ENCODE measurements around the gene CPLX4.

The CPLX4 gene
- total RNA-seq, result 0 to 0.09 (median 0) reads per million in 4 experiments

DNA sequence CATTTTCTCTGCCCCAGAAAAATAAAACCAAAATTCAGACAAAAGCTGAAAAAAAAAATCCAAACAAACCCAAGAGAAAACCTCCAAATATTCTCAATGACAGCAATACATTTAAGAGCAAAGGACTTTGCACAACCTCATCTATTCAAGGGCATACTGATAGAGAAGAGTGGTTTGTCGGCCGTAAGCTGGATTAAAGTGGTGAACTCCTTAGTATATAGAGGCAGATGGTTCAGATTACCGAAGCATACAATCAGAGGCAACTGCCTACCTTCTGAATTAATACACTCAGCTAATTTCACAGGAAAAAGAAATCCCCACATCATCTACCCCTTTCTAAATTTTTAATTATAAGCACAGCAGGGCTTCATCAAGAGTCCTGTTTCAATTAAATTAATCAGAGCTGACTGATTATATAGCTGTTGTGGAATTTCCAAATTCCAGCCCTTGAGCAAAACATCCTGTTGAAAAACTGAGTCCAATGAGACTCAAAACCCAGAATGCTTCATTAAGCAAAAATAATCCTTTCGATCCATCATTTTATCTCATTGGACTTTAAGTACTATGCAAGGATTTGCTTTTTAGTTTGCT, at the start of gene CPLX4:
TSS of gene CPLX4 (minus strand) at position 190 of the 591 bp plus-strand sequence. CDS start at position 3, 187 bp downstream.
- DNase-seq, result no peak

GRCh38 chr18:59360381-59360780, 41.9 kb upstream of the CPLX4 start:
- no peak for DNase-seq

DNA sequence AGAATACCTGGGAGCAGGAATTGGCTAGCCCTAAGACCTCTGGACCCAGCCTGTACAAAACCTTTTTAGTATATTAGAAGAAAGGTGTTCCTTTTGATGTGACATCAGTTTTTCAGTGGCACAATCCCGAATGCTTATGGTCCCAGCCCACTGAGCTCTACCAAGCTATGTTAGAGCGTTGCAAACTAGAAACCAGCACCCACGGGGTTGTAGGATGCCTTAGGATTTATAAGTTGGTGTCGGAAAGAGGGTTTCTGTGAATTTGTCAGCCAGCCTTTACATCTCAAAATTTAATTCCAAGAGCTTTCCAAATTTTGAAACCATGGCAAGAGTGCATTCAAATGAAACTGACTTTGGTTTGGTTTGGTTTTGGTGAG, 41.1 kb upstream of the CPLX4 start:
- no peak for DNase-seq

DNA sequence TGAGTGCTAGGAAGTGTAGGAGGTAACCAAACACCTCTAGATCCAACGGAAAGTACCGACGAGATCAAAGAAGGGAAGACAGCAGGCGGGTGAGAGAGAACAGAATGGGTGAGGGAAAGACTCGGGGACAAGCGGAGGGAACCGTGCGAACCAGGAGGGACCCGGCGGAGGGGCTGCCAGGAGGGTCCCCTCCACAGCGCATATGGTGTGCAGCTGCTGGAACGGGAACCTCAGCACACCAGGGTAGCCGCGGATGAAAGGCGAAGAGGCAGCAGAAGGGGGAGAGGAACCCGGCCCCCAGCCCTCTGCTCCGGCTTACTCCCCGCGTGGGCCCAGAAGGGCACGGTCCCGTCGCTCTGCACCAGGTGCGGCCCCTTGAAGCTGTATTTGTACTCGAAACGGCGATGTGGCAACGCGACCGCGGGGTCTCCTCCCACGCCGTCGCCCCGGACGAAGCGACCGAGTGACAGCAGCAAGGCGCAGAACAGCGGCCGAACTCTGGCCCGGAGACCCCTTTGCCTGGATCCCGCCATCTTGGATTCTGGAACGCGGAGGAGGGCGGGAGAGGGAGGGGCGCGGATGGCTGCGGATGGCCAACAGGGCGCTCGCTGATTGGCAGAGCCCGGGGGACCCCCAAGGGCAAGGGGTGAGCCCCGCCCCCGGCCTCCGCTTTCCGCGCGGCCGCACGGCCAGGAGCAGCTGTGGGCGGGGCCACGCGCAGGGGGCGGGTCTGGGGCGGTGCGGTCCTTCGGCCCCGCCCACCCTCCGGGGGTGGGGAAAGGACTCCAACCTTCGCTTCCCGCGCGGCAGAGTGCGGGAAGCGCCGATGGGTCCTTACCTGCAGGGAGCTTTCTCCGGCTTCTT, 40.5 kb upstream of the CPLX4 start, which contains the start of gene LMAN1:
TSS of gene LMAN1 (minus strand) at position 554 of the 864 bp plus-strand sequence. CDS start at position 533, 21 bp downstream.
- DNase-seq, result peak; percentile 90

DNA sequence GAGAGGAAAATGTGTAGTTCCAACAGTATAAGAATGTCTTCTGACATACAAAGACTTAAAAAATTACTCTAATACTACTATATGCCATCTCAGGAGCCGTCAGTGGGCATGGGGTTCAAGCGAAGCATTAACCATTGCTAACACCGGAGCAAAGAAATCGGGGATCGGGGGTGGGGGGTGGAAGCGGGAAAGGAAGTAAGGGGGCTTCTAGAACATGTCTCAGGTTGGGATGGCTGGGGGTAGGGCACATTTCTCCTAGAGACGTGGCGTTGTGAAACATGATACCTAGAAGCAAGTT, 39.9 kb upstream of the CPLX4 start:
- no peak for DNase-seq

DNA sequence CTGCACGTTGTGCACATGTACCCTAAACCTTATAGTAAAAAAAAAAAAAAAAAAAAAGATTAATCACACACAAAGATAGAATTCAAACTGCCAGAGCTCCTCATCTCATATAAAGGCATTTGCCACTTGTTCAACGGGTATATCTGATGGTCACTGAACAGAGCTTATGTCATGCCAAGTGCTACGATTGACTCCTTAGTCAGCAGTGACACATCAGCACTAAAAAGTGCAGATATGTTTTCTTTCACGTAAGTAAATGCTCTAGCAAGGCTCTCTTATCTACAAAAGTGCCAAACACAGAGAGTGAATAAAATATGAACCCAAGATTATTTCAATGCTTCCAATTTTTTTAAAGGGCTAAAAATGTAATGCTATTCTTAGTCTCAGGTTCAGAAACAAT, 39.5 kb upstream of the CPLX4 start:
- DNase-seq, result no peak

- no peak for DNase-seq
Measured at GRCh38 chr18:59354731-59355130, 36.3 kb upstream of the CPLX4 start.

DNA sequence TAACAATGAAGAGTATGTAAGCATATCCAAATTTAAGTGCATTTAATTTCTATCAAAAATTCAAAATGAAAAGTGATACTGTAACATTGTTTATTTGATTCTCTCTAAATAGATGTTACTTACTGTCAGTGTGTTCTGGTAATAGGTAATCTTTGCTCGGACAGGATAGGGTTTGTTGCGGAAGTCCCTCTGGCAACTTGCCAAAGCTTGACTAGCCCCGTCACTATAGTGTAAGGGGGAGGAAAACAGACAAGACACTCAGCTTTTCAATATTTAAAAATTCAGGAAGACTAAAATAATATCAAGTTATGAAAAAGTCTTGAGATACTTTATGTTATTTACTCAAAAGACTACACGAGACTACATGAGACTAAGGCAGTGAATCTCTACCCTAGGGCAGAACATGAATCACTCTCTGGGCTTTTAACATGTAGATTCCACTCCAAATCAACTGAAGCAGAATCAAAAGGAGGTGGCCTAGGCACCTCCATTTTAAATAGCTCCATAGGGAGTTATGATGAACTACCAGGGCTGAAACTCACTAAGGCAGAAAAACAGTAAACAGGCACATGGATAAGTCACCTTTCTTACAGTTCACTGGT, 34.7 kb upstream of the CPLX4 start:
- DNase-seq, result no peak

GRCh38 chr18:59352250-59352855, 33.9 kb upstream of the CPLX4 start:
- DNase-seq, result no peak

DNA sequence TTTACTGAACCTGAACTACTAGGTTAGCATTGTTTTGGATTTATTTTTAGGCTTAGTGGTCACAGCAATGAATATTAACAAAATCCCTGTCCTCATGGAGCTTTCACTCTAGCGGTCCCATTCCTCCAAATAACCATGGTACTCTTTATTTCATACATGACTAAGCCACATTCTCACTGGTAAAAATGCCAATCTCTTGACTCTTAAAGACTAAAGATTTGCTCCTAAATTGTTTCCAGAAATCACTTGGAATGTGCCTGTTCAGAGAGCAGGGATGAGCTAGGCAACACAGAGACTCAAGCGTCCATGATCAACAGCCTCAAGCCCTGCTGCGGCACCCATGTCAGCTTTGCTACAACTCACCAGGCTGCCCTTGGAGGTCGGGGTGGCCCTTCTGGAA, 27.1 kb upstream of the CPLX4 start:
- DNase-seq, result no peak

DNA sequence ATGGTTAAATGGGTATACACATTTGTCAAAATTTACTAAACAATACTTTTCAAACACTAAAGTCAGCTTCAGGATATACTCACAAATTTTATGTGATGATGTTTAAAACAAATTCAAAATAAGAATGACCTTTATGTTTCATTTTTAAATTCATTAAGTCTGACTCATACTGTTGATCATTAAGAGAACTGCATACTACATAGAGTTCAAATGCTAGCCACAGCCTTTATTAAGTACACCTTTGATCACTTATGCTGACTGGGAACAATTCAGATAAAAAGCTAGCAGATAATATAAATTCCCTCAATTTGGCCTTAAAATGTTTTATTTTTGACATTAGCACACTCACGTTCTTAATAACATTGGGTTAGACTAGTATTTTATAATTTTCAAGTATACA, 26.5 kb upstream of the CPLX4 start:
- DNase-seq, result no peak

- no peak for DNase-seq
Measured at GRCh38 chr18:59343926-59344325, 25.5 kb upstream of the CPLX4 start.

GRCh38 chr18:59340817-59341216, 22.4 kb upstream of the CPLX4 start:
- no peak for DNase-seq

DNA sequence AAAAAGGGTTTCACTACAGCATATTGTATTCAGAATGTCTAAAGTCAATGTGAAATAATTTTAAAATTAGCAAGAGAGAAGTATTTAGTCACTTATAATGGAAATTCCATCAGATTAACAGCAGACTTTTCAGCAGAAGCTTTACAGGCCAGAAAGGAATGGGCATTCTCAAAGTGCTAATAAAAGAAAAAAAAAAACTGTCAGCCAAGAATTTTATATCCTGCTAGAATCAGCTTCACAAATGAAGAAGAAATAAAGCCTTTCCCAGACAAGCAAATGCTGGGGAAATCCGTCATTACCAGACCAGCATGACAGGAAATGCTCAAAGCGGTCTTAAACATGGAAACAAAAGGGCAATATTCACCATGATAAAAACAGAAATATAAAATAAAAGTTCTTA, 21.9 kb upstream of the CPLX4 start:
- no peak for DNase-seq

DNA sequence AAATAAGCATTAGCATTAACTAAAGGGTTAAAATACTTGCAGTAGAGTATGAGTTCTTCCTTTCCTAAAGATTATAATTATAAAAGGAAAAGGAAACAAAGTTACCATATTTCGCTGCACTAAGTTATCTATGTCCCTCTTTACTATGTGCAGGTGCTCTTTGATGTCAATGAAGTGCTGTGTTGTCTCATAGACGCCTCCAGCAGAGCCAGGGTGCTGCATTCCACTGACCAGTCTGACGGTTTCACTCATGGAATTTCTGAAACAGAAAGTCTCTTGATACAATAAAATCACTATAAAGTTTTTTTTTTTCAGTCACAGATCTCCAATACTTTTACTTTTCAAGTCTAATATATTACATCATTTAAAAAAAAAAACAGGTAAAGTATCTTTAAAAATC, 14.5 kb upstream of the CPLX4 start:
- no peak for DNase-seq

- no peak for DNase-seq
Measured at GRCh38 chr18:59328683-59329082, 10.2 kb upstream of the CPLX4 start.

- no peak for DNase-seq
Measured at GRCh38 chr18:59325965-59326364, 7.5 kb upstream of the CPLX4 start.

GRCh38 chr18:59324623-59324971, 6.1 kb upstream of the CPLX4 start:
- DNase-seq, result no peak

- DNase-seq, result no peak
Measured at GRCh38 chr18:59323931-59324622, 5.6 kb upstream of the CPLX4 start.

- DNase-seq, result no peak
Measured at GRCh38 chr18:59311631-59312030, 6.8 kb downstream of the CPLX4 start.

DNA sequence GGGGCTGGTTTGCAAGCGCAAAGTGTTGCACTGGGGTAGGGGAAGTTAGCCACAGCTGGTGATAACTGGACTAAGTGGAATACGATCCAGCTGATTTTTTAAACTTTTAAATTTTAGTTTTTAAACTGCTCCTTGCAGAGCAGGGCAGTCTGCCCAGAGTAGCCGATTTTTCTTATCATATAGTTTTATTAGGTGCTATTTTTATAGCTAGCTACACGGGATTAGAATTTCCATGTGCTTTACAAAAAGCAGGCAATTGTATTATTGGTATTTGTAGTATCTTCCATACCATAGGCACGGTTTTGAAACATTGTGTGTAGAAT, 9.6 kb downstream of the CPLX4 start:
- DNase-seq, result no peak

DNA sequence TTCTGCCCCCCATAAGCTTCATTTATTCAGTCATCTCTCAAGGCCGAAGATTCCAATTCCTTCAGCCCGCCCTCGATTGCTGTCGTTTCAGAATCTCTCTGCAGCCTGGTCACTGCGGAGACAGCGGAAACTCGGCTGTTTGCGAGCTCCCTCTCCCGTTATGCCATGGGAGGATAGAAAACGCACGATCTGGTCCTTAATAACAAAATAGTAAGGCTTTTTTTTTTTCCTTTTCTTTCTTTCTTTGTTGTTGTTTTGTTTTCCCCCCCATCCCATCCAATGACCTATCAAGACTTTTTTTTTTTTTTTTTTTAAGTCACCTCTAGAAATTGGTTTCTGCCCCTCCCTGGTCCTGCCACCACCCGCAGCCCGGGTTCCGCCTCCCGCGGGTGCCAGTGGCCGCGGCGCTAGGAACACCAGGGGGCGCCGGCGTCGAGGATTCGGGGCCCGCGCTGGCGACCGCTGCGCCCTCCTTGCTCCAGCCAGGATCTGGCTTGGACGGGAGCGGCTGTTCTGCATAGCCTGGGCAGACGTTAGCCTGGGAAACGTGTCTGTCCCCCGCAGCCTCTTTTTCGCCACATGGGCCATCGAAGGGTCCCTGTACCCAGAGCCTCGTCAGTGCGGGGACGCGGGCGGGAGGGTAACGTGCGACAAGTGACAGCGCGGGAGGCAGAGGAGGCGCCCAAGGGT, 10.1 kb downstream of the CPLX4 start:
- DNase-seq, result peak; percentile 34

DNA sequence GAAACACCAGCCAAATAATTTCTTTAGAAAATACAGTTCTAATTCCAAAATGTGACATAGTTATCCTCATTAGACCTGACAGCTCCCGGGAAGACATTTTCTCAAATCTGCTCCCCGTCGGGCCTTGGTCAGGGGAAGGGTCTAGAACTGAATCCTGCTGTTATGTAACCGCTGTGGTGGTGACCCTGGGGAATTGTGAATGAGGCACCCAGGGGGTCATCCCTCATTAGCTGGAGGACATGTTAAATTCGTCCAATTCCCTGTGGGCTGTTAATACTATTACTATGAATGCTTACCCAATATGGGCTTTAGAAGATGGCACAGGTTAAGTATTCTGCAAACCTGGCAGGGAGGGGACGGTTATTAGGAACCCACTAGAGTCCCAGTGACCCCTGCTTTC, 11.8 kb downstream of the CPLX4 start:
- no peak for DNase-seq
